Right kidney (tissue), 1 donor: ENCODE results near the gene ATR.
"Not testable (repeated sequence)": the region's sequence is repeated elsewhere in the genome, so short reads cannot be mapped to it uniquely, and the experiment has no call there.

Source experiments
- DNase-seq: peaks from one replicate; pipeline ENCODE4 v3.0.0-alpha.2; 2016

ATR gene

DNA sequence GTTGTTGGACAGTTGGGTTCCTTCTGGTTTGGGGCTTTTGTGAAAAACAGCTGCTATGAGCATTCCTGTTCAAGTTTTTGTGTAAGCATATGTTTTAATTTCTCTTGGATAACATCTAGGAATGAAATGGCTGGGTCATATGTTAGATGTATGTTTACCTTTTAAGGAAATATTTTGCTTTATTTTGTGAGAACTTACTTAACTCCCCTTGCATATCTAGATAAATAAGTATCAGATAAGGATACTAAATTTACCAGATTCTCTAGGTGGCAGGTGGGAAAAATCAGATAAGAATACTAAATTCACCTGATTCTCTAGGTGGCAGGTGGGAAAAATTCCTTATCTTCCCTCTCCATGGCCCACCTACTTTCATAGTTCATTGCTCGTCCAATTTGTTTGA, 16.6 kb upstream of the ATR start:
- DNase-seq: no peak

DNA sequence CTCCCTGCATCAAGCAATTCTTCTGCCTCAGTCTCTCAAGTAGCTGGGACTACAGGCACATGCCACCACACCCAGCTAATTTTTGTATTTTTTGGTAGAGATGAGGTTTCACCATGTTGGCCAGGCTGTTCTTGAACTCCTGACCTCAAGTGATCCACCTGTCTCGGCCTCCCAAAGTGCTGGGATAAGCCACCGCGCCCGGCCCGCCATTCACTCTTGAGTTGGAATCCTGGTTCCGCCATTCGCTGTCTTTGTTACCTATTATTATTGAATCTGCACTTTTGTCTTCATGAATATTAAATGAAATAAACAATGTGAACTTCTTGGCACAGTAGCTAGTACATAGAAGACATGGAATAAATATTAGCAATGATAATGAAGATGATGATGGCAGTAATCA, 13.7 kb upstream of the ATR start:
- not testable (repeated sequence) for DNase-seq

DNA sequence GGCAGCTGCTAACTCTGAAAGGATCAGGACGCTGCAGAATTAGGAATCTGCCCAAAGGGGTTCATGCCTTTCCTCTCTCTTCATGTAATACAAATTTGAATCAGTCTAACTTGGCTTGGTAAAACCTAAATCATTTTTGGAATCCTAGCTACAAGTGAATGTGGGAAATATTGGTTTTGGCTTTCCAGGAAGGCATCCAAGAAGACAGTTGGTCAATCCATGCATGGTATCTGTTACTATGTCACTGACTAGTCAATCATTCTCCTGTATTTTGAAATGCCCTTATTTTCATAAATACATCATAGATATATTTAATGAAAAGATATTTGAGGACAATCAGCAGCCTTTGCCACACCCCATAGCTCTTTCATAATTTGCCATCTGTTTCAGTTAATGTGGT, 10.2 kb upstream of the ATR start:
- no peak for DNase-seq

DNA sequence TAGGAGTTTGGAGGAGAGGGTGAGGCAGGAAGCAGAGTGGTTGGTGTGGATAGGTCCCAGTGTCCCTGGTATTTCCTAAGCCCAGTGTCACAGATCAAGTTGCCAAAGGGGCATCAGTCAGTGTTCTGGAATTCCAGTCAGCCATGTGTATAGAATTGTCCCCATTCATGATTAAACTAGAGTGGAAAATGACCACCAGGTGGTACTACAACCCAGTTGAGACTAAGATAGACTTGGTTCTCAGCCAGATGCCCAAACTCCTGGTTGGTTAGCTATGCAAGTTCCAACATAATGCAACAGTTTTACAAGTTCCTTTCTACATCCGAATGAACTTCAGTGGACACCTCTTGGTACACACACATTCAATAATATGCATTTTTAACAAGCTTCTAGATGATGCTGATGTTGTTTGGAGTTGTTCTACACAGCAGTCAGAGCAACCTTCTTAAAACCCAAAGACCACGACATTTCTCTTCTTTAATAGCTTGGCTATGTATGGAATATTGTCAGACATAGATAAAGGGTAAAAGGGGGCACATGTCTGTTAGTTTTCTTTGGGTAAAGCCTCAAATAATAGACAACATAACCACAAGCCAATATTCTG, 8.4 kb upstream of the ATR start:
- no peak for DNase-seq

DNA sequence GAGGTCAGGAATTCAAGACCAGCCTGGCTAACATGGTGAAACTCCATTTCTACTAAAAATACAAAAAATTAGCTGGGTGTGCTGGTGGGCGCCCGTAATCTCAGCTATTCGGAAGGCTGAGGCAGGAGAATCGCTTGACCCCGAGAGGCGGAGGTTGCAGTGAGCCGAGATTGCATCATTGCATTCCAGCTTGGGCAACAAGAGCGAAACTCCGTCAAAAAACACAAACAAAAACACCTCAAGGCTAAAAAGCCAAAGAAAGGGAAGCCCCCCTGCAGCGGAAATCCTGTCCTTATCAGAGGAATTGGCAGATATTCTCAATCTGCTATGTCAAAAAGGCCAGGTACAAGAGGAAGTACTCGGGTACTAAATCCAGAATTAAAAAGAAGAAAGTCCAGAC, 2.5 kb upstream of the ATR start:
- not testable (repeated sequence) for DNase-seq

DNA sequence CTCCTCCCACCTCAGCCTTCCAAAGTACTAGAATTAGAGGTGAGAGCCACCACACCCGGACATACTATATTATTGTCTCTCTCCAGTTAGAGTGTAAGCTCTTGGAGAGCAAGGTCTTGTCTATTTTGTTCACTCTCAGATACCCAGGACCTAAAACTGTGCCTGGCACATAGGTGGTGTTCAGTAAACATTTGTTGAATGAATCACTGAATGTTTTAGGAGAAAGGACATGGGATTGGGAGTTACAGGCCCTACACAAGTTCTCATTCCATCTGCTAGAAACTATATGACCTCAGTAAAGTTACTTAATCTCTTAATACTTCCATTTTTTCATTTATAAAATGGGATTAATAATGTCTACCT, 1.5 kb upstream of the ATR start:
- DNase-seq: no peak

DNA sequence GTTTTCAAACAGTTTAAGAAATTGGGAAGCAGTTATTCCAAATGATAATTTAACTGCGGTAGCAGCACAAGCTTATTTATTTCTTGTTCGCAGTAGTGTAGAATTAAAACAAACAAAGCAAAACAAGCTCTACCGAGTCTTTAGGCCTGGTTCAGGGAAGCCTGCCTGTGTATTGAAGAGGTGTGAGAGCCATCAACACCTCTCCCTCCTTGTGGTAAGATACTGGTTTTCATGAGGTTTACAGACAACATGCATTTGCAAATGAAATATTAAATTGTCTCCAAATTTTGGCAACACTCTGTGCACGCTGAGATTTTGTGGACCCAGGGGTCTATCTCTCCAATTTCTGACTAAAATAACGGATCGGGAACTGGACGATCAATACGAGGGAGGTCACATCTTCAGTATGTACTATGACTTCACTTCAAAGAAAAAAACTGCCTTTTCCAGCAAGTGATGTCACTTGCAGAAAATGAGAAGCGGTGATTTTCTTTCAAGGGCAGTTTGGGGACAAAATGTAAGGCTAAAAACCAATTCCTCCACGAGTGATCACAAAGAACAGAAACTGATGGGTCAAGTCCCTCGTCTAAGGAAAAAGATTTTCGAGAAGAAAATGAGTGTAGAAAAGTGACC, 721 bp downstream of the ATR start:
- DNase-seq: no peak

DNA sequence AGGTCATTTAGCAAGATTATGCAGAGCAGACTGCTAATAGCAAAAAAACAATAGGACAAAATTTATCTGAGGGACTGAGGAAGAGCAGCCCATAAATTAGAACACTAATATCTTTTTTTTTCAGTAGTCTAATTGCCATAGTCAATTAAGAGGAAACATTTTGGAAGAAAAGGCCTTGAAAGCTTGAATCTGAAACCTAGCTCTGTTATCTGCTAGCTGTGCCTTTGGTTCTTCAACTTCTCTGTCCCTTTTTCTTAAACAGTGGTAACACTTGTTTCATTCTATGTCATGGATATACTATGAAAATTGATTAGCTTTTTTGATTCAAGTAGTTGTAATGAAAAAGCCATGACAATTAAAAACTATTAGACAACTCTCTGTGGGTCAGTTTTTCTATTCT, 1.7 kb downstream of the ATR start:
- no peak for DNase-seq

DNA sequence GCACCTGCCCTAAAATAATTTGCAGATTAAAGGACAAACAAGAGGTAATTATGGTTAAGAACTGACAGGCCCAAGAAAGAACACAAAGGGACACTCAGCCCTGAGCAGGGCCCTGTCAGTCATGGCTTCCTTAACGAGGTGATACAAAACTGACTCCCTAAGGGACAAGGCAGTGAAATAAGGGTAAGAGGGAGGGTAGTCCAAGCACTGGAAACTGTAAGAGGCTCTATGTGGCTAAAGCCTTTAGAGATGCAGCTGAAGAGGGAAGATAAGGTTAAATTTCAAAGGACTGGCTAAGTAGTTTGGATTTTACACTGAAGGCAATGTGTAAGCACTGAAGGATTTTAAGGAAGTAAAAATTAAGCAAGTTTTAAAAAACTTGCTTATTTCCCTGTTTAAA, 3.9 kb downstream of the ATR start:
- DNase-seq: no peak

DNA sequence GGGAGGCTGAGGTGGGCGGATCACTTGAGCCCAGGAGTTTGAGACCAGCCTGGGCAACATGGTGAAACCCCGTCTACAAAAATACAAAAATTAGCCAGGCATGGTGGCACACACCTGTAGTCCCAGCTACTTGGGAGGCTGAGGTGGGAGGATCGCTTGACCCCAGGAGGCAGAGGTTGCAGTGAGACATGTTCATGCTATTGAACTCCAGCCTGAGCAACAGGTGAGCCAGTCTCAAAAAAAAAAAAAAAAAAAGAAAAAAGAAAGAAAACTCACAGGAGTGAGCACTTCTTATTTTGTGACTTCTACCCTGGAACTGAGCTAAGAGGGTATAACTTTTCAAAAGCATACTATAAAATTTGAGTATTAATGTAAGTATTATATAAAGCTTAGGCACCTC, 4.3 kb downstream of the ATR start:
- not testable (repeated sequence) for DNase-seq

DNA sequence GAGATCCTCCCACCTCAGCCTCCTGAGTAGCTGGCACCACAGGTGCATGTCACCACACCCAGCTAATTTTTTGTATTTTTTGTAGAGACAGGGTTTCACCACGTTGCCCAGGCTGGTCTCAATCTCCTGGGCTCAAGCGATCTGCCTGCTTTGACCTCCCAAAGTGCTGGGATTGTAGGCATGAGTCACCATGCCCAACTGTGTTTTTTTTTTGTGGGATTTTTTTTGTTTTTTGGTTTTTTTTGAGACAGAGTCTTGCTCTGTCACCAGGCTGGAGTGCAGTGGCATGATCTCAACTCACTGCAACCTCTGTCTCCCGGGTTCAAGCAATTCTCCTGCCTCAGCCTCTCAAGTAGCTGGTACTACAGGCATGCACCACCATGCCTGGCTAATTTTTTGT, 9.1 kb downstream of the ATR start:
- not testable (repeated sequence) for DNase-seq

DNA sequence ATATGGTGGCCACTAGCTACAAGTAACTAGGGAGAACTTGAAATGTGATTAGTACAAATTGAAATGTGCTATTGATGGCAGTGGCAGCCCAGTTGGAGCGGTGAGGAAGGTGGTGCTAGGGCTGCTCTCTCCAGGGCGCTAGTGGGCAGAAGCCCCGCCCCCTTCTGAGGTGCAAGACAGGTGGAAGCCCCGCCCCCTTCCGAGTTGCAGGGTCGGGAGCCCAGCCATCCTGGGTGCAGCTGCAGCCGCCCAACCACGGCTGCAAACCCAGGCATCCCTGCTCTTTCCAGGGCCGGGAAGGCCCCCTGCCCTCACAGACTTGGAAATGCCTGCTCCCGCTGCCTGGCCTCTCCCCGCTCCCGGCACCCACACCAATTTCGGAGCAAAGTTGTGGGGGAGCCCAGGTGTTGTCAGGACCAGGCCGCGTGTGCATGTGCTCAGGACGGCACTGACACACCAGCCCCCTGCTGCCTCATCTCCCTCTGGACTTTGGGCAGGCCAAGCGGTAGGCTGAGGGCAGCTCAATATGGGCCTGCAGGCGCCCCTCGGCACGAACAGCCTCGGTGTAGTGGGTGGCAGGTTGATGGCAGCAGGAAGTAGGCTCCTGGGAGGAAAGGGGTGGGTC, 10.0 kb downstream of the ATR start:
- DNase-seq: no peak

DNA sequence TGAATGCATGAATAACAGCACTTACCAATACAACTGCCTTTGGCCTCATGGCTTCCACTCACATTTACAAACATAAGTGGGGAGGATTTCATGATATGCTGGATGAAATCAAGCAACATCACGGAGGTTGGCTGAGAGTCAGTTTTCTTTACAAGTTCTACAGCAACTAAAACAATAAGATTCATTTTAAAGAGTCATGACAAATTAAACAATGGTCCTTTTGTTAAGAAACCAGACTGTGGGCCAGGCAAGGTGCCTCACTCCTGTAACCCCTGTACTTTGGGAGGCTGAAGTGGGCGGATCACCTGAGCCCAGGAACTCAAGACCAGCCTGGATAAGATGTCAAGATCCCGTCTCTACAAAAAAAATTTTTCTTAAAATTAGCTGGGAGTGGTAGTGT, 12.4 kb downstream of the ATR start:
- no peak for DNase-seq

DNA sequence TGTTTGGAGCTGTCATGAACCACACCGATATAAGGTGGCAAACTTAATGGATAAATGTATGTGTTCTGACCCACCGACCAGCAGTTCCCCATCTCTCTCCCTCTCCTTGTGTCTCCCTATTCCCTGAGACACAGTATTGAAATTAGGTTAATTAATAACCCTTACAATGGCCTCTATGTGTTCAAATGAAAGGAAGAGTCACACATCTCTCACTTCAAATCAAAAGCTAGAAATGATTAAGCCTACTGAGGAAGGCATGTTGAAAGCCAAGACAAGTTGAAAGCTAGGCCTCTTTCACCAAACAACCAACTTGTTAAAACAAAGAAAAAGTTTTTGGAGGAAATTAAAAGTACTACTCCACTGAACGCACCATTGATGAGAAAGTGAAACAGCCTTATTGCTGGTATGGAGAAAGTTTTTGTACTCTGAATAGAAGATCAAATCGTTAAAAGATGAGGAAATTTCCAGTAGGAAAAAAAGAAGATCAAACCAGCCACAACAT, 15.0 kb downstream of the ATR start:
- no peak for DNase-seq

DNA sequence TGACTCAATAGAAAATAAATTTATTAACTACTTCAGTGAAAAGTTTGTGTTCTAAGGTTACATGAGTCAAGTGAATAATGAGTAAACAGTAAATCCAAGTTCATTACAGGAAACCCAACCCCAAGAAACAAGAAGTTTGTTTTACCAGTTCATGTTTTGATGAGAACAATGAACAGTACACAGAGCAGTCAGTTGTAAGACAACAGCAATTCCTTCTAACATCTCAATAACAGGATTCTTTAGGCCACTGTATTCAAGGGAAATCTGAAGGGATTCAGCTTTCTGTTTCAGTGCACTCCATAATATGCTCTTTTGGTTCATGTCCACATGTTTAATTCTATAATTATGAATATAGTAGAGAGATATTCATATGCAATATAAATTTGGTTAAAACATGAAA, 18.4 kb downstream of the ATR start:
- DNase-seq: no peak

DNA sequence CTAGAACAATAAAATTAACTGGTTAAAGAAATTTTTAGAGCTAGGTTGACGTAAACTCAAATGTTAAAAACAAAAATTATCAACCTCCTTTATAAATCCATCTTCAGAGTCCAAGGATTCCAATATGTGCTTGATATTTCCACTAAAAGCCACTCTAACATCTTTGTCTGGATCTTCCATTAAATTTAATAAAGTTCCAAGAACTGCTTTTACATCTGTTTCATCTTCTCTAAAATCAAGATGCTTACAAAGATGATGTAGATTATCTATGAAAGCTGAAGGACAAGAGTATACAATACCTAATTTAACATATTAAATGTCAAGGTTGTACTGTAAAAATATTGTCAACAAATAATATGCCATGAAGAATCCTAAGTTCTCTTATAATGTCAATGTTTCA, 24.8 kb downstream of the ATR start:
- no peak for DNase-seq

DNA sequence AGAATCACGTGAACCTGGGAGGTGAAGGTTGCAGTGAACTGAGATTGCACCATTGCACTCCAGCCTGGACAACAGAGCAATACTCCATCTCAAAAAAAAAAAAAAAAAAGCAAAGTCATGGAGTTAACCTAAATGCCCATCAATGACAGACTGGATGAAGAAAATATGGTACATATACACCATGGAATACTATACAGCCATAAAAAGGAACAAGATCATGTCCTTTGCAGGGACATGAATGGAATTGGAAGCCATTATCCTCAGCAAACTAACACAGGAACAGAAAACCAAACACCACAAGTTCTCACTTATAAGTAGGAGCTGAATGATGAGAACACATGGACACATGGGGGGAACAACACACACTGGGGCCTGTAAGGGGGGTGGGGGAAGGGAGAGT, 26.0 kb downstream of the ATR start:
- not testable (repeated sequence) for DNase-seq

DNA sequence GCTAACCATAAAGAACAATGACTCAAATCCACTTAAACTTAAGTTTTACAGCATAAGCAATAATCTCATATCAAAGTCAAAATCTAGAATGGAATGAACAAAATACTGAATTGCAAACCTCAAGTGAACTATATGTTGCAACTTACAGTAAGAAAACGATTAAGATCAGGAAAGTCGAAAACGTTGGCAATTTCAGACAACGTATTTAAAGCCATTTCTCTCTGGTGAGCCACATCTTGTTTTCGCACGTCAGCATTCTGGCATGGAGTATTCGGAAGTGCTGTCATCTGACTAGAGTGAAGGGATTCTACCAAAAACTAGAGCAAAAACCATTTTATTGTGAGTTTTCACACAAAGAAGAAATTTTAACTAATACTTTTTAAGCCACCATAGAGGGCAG, 28.5 kb downstream of the ATR start:
- no peak for DNase-seq

DNA sequence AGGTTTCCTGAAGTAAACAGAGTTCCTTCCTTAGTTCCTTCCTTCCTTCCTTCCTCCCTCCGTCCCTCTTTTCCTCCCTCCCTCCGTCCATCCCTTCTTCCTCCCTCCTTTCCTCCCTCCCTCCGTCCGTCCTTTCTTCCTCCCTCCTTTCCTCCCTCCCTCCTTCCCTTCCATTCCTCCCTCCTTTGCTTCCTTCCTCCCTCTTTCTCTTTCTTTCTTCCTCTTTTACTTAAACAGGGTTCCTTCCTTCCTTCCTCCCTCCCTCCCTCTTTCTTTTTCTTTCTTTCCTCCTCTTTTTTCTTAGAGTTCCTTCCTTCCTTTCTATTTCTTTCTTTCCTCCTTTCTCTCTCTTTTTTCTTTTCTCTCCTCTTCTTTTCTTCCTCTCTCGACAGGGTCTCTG, 35.2 kb downstream of the ATR start:
- DNase-seq: no peak

DNA sequence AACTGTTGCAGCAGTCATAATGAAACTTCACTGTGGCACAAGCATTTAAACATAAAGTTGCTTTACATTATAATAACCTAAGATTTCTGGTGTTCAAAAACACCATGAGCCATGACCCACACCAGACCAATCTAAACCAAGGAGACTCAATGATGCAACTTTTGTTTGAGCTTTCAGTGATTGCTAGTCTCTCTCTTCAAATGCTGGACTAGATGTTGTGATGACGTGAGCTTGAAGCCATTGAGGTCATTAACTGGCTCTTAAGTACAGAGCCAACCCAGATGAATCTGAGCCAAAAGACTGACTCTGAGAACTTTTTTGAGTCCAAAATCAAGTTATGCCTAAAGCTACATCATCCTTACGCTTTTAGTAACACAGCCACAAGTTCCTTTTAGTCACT, 36.5 kb downstream of the ATR start:
- DNase-seq: no peak

DNA sequence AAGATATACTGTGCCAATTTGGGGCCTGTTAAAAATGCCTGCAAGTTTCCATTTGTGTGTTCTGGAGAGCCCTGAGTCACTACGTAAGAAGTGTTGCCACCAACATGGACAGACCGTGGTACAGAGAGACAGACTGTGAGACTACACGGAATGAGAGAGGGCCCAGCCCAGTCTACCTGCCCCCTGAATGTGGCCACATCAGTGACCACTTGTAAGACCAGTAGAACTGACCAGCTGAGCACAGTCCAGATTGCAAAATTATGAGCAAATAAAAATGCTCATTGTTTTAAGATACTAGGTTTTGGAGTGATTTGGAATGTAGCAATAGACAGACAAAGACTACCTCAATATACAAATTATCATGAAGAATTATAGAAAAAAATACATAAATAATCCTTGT, 42.0 kb downstream of the ATR start:
- no peak for DNase-seq

DNA sequence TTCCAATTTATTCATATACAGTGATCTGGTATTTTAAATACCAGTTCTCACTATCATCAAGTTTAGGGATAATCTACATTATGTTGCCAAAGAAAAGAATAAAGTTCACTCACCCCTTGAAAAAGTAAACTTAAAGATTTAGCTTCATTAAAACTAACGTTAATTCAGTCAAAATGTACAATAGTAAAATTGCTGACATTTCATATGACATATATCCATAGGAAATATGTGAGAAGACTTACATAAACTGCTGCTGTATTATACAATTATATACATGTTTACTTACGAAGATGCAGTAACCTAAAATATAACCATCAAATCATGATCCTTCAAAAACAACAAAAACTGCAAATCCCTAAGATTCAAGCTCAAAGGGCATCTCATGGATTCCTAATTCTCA, 44.0 kb downstream of the ATR start:
- no peak for DNase-seq

DNA sequence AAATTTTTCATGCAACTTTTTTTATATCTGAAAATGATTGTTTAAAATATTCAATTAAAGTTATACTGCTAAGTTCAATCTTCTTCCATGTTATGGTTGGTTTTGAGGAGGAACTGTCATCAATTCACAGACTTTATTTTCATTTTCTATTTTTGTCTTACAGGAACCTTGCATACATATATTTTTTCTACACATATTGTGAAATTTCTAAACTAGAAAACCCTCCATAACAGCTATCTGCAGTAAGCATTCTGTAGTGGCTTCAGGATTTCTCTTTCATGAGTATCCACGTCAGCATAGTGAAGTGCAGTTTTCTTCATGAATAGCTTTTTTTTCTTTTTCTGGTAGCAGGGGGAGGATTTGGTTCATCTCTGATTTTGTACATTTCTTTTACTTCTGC, 48.2 kb downstream of the ATR start:
- no peak for DNase-seq

DNA sequence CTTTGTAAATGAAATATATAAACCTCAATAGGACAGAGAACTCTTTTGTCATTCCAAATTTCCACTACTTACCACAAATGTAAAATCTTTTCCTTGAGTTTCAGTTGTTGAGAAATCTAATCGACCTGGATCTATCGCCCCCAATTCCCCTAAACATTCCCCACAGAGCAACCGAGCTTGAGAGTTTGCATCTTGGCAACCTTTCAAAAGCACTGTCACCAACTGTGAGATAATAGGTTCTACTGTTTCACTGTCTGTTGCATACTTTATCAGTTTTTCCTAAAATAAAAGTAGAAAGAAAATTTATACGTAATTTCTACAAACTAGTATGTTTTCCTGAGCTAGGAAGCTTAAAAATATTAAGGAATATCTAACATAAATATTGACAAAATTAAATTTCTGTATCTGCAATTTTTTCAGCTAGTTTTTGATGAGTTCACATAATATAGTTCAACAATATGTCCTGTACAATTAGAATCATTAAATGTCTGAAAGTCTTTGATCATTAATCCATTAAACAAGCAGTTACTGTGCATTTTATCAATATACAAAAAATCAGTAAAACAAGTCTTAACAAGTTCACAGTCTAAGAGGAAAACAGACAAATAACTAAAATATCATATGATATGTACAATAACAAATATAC, 54.5 kb downstream of the ATR start:
- DNase-seq: no peak
